ENCODE results near the gene CSMD2. TPM values are rescaled to one million over a fixed set of nuclear protein-coding genes. Genes with fewer than 3 reads are reported as not detected.

CSMD2 gene
- total RNA-seq, 4 donors from 2014 or later, result 0.60 to 2.5 (median 1.2) TPM

DNA sequence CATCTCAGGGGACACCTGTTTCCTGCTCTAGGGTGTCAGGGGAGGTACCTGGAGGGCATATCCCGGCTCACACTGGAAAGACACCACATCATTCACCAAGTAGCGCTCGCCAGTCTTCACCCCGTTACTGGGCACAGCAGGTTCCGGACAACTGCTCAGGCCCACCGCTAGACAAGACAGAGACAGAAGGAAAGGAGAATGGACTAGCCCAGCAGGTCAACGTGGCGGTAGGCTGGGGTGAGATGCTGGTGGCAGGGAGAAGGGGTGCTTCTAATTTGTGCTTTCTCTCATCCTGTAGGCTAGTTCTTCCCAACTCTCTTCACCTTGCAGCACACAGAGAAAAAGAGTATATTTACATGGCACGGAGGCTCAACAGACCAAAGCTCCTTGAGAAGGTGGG, 547.6 kb downstream of the CSMD2 start:
- no peak for TF ChIP-seq EP300 (IDR thresholded peaks at IDR 0.05)
- no peak for TF ChIP-seq CTCF (IDR thresholded peaks at IDR 0.05)
- no peak for TF ChIP-seq POLR2A (IDR thresholded peaks at IDR 0.05)
- whole genome bisulfite sequencing, 2 donors, result 84 to 91% methylated on average over 9 of the region's 9 CpGs
- Histone ChIP-seq H3K9me3 (no peaks in the 10 kb centered on the region), H3K4me1 (no peaks in the 10 kb centered on the region), H3K27me3 (no peaks in the 10 kb centered on the region), H3K4me3 (no peak overlapping the region), H3K27ac (no peak overlapping the region), H3K36me3 (no peaks in the 10 kb centered on the region)
- no peak for DNase-seq (ENCODE audit: low spot score in 2 of 2)

DNA sequence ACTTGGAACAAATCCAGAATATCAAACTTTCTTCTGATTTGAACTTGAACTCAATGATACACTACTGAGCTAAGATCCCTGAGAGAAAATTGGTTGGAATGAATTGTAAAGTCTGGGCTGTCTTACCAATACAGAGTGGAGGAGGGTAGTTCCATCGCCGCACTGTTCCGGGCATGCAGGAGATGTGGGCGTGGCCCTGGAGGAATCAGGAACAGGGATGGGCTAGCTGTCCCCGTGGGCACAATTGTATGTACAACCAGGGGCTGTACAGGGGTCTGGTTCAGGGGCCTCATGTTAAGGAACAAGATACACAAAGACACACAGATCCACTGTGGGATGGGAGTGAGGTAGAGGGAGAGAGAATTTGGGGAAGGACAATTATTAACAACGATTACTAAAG, 548.2 kb downstream of the CSMD2 start:
- Histone ChIP-seq H3K4me1 (no peaks in the 10 kb centered on the region), H3K27me3 (no peaks in the 10 kb centered on the region), H3K4me3 (no peak overlapping the region), H3K27ac (no peak overlapping the region), H3K36me3 (no peaks in the 10 kb centered on the region), H3K9me3 (no peaks in the 10 kb centered on the region)
- 47 to 56% methylated on average over 6 of the region's 6 CpGs for WGBS, 2 donors
- TF ChIP-seq EP300 (IDR thresholded peaks at IDR 0.05), result no peak
- TF ChIP-seq POLR2A (IDR thresholded peaks at IDR 0.05), result no peak
- TF ChIP-seq CTCF (IDR thresholded peaks at IDR 0.05), result no peak
- DNase-seq (ENCODE audit: low spot score in 2 of 2), result no peak

GRCh38 chr1:33615546-33615945, 549.5 kb downstream of the CSMD2 start:
- TF ChIP-seq CTCF (IDR thresholded peaks at IDR 0.05) (no peak), EP300 (IDR thresholded peaks at IDR 0.05) (no peak), POLR2A (IDR thresholded peaks at IDR 0.05) (no peak)

GRCh38 chr1:33610864-33611455, 554.1 kb downstream of the CSMD2 start:
- DNase-seq (ENCODE audit: low spot score in 2 of 2), result no peak
- H3K9me3 ChIP-seq, result no peaks in the 10 kb centered on the region
- no peaks in the 10 kb centered on the region for H3K36me3 ChIP-seq
- no peak overlapping the region for H3K27ac ChIP-seq
- no peak for TF ChIP-seq POLR2A (IDR thresholded peaks at IDR 0.05)
- no peak for TF ChIP-seq CTCF (IDR thresholded peaks at IDR 0.05)
- TF ChIP-seq EP300 (IDR thresholded peaks at IDR 0.05), result no peak
- 64 to 66% methylated on average over 14 of the region's 14 CpGs for WGBS, 2 donors
- peaks cover 0 to 8% (median 0%) of the 10 kb centered on the region in 4 donors for H3K4me1 ChIP-seq
- no peak overlapping the region for H3K4me3 ChIP-seq
- no peaks in the 10 kb centered on the region for H3K27me3 ChIP-seq

More at GRCh38 chr1:33615546-33615945, 549.5 kb downstream of the CSMD2 start:
- no peaks in the 10 kb centered on the region for H3K36me3 ChIP-seq
- DNase-seq (ENCODE audit: low spot score in 2 of 2), result no peak
- no peaks in the 10 kb centered on the region for H3K4me1 ChIP-seq
- 24 to 34% methylated on average over 7 of the region's 7 CpGs for WGBS, 2 donors
- no peaks in the 10 kb centered on the region for H3K27me3 ChIP-seq
- no peak overlapping the region for H3K4me3 ChIP-seq
- no peaks in the 10 kb centered on the region for H3K9me3 ChIP-seq
- H3K27ac ChIP-seq, result no peak overlapping the region

- Histone ChIP-seq H3K27me3 (no peaks in the 10 kb centered on the region), H3K4me3 (no peak overlapping the region), H3K9me3 (no peaks in the 10 kb centered on the region), H3K36me3 (no peaks in the 10 kb centered on the region), H3K27ac (no peak overlapping the region), H3K4me1 (peaks cover 0 to 11% (median 0%) of the 10 kb centered on the region in 4 donors)
- WGBS, 2 donors, result 84 to 89% methylated on average over 3 of the region's 3 CpGs
- TF ChIP-seq POLR2A (IDR thresholded peaks at IDR 0.05), result no peak
- no peak for TF ChIP-seq EP300 (IDR thresholded peaks at IDR 0.05)
- TF ChIP-seq CTCF (IDR thresholded peaks at IDR 0.05), result no peak
- DNase-seq (ENCODE audit: low spot score in 2 of 2), result no peak
Observed at GRCh38 chr1:33610391-33610790, 554.6 kb downstream of the CSMD2 start.
